ENCODE results near the gene MC1R. TPM values are rescaled to one million over a fixed set of nuclear protein-coding genes. Genes with fewer than 3 reads are reported as not detected.

The MC1R gene
- total RNA-seq, 6 experiments from 2014 or later: 0.31 to 1.6 (median 0.77) TPM

DNA sequence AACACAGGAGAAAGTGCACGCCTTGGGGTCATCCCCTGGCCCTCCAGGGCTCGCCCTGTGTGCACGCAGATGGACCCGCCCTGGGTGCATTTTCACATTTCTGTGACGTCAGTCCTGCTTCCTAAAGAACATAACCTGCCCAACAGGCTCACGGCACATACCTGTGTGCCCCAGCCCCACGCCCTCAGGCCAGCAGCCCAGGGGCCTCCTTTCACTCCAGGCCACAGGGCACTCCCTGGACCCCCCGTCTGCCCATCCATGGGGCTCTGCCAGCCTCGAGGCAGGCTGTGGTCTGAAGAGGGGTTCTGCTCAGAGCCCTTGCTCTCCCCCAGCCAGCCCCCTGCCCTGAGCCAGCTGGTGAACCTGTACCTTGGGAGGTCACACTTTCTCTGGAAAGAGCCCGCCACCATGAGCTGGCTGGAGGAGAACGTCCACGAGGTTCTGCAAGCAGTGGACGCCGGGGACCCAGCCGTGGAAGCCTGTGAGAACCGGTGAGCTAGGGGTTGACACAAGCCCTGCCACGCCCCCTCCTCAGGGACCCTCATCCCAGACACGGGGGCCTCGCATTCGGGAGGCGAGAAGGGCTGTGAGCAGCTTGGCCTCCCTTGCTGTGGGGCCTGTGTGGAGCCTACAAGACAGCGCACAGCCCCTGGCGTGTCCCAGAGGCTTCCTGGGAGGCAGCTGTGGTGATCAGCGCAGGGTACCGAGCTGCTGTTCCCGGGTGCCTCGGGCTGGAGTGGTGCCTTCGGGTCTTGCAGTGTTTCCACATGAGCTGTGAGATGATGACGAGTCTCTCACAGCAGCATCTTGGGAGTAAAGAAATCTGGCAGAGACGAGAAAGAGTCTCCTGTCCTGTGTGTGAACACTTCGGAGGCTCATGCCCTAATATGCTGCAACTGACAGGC is 13.8 kb upstream of the MC1R start:
- intact Hi-C loops (cut with DNase I): no loop called here
- WGBS (ENCODE audit: insufficient coverage, low coverage, low lambda C conversion rate, missing lambda C conversion rate): 90% methylated on average over 2 of the region's 31 CpGs
- Histone ChIP-seq H3K4me3 (no peak overlapping the region), H3K36me3 (peaks cover 0 to 41% (median 13%) of the 10 kb centered on the region in 4 donors), H3K4me1 (no peaks in the 10 kb centered on the region), H3K27me3 (no peaks in the 10 kb centered on the region), H3K27ac (no peak overlapping the region), H3K9me3 (no peaks in the 10 kb centered on the region)
- DNase-seq (peak in 1 of 3 donors; percentile 44), ATAC-seq (peak in 1 of 4 donors; percentile 17)
- no peak for TF ChIP-seq POLR2A (IDR thresholded peaks at IDR 0.05)
- TF ChIP-seq, protein P1, sequence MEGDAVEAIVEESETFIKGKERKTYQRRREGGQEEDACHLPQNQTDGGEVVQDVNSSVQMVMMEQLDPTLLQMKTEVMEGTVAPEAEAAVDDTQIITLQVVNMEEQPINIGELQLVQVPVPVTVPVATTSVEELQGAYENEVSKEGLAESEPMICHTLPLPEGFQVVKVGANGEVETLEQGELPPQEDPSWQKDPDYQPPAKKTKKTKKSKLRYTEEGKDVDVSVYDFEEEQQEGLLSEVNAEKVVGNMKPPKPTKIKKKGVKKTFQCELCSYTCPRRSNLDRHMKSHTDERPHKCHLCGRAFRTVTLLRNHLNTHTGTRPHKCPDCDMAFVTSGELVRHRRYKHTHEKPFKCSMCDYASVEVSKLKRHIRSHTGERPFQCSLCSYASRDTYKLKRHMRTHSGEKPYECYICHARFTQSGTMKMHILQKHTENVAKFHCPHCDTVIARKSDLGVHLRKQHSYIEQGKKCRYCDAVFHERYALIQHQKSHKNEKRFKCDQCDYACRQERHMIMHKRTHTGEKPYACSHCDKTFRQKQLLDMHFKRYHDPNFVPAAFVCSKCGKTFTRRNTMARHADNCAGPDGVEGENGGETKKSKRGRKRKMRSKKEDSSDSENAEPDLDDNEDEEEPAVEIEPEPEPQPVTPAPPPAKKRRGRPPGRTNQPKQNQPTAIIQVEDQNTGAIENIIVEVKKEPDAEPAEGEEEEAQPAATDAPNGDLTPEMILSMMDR (IDR thresholded peaks at IDR 0.05): no peak

DNA sequence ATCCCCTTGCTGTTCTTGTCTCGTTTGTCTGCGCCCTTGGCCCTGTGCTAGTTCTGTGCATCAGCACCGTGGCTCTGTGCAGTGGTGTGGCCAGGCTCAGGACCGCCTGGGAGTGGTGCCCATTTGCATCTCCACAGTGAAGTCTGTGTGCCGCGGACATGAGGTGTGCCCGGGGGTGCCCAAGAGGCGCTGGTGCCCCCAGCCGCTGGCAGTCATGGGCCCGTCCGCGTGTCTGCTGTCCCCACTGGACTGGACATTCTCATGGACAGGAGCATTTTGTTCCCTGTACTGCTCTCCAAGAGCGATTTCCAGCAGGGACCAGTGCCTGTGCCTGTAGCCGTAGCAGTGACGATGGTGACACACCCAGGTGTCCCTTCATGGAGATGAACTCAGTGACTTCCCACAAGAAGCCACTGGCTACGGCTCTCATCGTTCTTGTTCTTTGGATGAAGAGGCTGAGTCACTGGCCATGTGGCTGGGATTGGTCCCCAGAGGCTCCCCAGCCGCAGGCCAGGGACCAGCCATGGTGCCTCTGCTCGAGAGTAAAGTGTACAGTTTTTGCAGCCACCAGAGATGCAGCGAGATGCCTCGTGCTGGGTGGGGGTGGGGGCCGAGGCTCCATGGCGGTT is 13.0 kb upstream of the MC1R start:
- no peak for TF ChIP-seq POLR2A (IDR thresholded peaks at IDR 0.05)
- TF ChIP-seq, protein P1 (IDR thresholded peaks at IDR 0.05): no peak
- intact Hi-C loops (cut with DNase I): no loop called here
- Histone ChIP-seq H3K36me3 (peaks cover 0 to 33% (median 12%) of the 10 kb centered on the region in 4 donors), H3K4me1 (no peaks in the 10 kb centered on the region), H3K4me3 (no peak overlapping the region), H3K9me3 (no peaks in the 10 kb centered on the region), H3K27me3 (no peaks in the 10 kb centered on the region), H3K27ac (no peak overlapping the region)
- ATAC-seq (no peak), DNase-seq (no peak)
- 100% methylated on average over 1 of the region's 23 CpGs for WGBS (ENCODE audit: insufficient coverage, low coverage, low lambda C conversion rate, missing lambda C conversion rate)

DNA sequence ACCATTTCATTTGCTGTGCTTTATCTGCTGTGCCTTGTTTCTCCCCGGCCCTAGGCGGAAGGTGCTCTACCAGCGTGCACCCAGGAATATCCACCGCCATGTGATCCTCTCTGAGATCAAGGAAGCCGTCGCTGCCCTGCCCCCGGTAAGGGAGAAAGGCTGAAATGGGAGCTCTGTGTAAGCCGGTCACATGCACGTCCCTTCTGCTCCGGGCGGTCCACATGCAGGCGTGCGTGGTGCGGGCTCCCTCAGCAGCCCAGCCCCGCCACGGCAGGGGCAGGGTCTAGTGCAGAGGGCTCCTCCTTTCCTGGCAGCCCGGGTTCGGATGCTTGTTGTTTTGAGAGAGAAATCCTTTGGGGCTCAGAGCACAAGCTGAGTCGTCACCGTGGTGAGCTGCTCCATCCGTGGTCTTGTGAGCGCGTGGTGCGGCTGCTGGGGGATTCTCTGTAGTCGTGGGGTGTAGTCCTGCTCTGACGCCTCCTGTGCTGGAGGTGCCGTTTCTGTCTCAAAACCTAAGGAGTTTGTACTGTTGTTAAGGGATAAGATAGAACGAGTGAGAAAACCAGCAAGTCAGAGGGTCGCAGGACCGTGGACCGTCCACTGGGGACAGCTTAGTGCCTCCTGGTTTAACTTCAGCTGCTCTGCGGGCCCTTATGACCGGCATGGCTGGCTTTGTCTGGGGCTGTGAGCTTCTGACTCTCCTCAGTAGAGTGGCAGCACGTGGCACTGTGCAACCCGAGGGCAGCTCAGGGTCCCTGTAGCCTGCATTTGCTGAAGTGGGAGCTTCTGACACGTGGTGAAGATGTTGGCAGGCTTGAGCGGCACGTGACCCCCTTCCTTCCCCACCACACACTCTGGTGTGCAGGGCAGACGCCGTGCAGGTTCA is 12.3 kb upstream of the MC1R start:
- no peaks in the 10 kb centered on the region for H3K9me3 ChIP-seq
- no peak for ATAC-seq
- no peak for TF ChIP-seq POLR2A (IDR thresholded peaks at IDR 0.05)
- TF ChIP-seq, protein P1 (IDR thresholded peaks at IDR 0.05): no peak
- H3K4me3 ChIP-seq: no peak overlapping the region
- no peaks in the 10 kb centered on the region for H3K4me1 ChIP-seq
- H3K27ac ChIP-seq: no peak overlapping the region
- 96% methylated on average over 4 of the region's 40 CpGs for WGBS (ENCODE audit: insufficient coverage, low coverage, low lambda C conversion rate, missing lambda C conversion rate)
- no peaks in the 10 kb centered on the region for H3K27me3 ChIP-seq
- H3K36me3 ChIP-seq: peaks cover 0 to 27% (median 10%) of the 10 kb centered on the region in 4 donors
- no peak for DNase-seq
- intact Hi-C loops (cut with DNase I): no loop called here

DNA sequence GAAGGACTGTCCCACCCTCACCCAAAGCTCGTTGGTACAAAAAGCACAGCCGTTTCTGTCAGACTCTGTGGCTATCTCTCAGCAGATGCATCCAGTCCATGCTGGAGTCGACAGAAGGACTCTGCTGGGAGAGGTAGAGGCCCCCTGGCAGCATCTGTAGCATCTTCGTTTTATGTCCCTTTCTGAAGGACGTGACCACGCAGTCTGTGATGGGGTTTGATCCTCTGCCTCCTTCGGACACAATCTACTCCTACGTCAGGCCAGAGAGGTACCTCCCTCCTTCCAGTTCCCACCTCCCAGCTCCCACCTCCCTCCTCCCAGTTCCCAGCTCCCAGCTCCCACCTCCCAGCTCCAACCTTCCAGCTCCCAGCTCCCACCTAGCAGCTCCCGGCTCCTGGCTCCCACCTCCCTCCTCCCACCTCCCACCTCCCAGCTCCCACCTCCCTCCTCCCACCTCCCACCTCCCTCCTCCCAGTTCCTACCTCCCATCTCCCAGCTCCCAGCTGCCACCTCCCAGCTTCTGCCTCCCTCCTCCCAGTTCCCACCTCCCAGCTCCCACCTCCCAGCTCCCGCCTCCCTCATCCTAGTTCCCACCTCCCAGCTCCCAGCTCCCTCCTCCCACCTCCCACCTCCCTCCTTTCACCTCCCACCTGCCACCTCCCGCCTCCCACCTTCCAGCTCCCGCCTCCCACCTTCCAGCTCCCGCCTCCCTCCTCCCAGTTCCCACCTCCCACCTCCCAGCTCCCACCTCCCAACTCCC is 11.4 kb upstream of the MC1R start:
- Histone ChIP-seq H3K9me3 (no peaks in the 10 kb centered on the region), H3K27ac (no peak overlapping the region), H3K36me3 (peaks cover 0 to 30% (median 12%) of the 10 kb centered on the region in 4 donors), H3K4me3 (no peak overlapping the region), H3K27me3 (no peaks in the 10 kb centered on the region), H3K4me1 (no peaks in the 10 kb centered on the region)
- DNase-seq: no peak
- ATAC-seq: no peak
- TF ChIP-seq POLR2A (IDR thresholded peaks at IDR 0.05): no peak
- TF ChIP-seq, protein P1 (IDR thresholded peaks at IDR 0.05): no peak
- intact Hi-C loops (cut with DNase I): no loop called here
- 85% methylated on average over 8 of the region's 13 CpGs for WGBS (ENCODE audit: insufficient coverage, low coverage, low lambda C conversion rate, missing lambda C conversion rate)

All from right lobe of liver (tissue), 6 donors.